Activated CD4-positive, alpha-beta T cell treated with anti-CD3 and anti-CD28 coated beads for 24 hours (primary cell): ENCODE data around the gene ZSCAN22.

ENCODE experiments used
- DNase-seq, 2 donors: peaks; one replicate each; pipeline ENCODE4 v3.0.0-alpha.2; 2020; ENCODE audit warnings: low read depth in 2 of 2

The ZSCAN22 gene

DNA sequence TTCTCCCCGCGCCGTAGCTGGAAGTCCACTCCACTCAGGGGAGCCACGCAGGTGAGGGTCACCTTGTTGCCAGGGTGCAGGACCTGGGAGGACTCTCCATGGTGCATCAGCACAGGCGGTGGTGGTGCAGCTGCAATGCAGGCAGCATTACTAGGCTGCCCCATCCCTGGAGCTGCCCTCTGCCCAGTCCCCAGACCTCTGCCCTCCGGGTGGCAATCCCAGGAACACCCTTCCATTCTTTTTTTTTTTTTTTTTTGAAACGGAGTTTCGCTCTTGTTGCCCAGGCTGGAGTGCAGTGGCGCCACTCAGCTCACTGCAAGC, 24.7 kb downstream of the ZSCAN22 start:
- no peak for DNase-seq

DNA sequence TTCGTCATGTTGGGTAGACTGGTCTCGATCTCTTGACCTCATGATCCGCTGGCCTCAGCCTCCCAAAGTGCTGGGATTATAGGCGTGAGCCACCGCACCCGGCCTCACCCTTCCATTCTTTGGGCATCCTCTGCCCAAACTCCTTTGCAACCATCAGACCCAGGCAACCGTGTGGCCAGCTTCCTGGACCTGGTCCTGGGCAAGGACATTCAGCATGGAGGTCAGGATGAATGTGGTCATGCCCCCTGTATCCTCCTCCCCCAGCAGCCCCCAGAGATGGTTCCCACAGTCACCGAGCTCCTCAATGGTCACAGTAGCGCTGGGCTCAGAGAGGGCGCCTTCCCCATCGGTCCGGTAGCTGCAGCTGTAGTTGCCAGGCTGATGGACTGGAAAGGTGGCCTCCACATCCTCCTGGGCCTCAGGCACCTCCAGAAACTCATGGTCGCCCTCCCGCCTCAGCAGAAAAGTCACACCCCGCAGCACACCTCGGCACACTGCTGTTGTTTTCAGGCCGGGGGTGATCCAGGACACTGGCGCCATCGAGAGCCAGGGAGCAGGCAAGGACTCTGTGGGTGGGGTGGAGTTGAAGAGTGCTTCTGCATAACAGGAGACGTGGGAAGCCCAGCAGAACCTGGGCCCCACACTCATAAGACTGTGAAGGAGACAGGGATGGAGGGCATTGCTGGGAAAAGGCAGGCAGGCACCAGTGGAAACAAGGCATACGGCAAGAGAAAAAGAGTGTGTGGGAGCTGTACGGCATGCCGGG, 25.4 kb downstream of the ZSCAN22 start:
- no peak for DNase-seq

- DNase-seq: no peak
These were observed 26.2 kb downstream of the ZSCAN22 start, which contains the start of gene A1BG for GRCh38 chr19:58352760-58353671. Gene A1BG, minus strand, starts transcription at chr19:58353492. Its CDS starts 55 bp downstream, at chr19:58353437.

DNA sequence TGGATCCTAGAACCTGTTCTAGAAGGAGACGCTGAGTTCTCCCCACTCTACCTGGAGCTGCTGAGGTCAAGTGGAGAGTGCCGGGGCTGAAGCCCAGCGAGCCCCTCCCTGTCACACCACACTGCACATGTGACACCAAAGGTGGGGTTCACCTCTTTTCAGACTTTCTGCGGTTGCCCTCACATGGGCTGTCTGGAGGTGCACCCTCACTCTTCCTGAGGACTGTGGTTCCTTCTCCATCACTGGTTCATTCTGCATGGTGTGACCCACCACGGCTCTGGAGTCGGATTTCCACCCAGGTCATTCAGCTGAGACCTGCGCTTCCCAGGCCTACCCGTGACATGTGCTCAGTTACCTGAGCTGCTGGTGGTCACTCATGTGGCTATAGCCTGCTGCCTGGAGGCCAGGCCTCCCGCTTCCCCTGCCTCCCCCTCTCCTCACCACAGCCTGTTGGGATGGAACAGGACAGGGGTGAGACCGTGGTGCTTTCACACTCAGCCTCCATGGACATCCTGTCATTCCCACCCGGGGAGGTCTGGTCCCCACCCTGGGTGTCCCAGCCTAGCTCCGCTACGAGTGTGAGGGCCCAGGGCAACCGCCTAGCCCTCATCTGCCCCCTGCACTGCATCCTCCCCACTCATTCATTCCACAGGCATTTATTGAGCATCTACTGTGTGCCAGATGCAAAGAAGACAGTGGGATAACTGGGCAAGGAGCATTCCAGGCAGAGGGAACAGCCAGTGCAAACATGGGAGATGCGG, 27.1 kb downstream of the ZSCAN22 start:
- no peak for DNase-seq

- DNase-seq: no peak
These were observed 27.8 kb downstream of the ZSCAN22 start for GRCh38 chr19:58354478-58355030.

DNA sequence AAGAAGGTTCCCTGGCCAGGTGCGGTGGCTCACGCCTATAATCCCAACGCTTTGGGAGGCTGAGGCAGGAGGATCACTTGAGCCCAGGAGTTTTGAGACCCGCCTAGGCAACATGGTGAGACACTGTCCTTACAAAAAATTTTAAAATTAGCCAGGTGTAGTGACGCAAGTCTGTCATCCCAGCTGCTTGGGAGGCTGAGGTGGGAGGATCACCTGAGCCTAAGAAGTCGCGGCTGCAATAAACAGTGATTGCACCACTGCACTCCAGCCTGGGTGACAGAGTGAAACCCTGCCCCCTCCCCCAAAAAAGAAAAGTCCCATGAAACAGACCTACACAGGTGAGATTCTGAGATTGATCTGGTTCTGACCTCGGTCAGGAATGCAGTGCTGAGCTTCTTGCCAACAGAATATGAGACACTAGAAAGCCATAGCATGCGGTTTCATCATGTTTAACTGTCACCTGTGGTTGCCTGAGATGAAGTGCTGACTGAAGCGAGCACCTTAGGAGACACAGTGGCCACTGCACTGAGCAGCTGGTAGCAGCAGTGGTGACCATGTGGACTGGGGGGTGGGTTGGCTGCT, 28.5 kb downstream of the ZSCAN22 start:
- DNase-seq: no peak

GRCh38 chr19:58355908-58356765, 29.3 kb downstream of the ZSCAN22 start:
- DNase-seq: peak in 1 of 2 donors; percentile 11

- DNase-seq: no peak
These were observed 30.1 kb downstream of the ZSCAN22 start for GRCh38 chr19:58356766-58357480.

GRCh38 chr19:58357481-58358145, 30.8 kb downstream of the ZSCAN22 start:
- DNase-seq: no peak

DNA sequence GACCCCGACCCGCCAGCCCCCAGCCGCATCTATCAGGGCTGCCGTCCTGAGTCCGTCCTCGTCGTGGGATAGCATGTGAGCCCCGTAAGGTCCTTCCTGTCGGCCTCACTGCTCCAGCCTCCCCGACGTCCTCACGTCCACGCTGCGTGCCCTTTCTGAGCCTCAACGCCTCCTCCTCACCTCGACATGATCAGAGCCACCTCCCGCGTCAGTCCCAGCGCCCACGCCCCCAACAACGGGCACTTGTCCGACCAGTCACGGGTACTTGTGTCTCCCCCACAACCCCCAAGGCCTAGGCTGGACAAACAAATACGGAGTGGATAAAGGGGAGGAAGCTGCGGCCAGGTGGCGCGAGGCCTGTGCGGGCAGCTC, 35.1 kb downstream of the ZSCAN22 start:
- DNase-seq: no peak

- DNase-seq: peak; percentile 91 to 98
These were observed 35.6 kb downstream of the ZSCAN22 start, which contains the start of gene ZNF497 for GRCh38 chr19:58362272-58362994. Gene ZNF497, minus strand, starts transcription at chr19:58362751. Its CDS starts 5,116 bp downstream, at chr19:58357635.

DNA sequence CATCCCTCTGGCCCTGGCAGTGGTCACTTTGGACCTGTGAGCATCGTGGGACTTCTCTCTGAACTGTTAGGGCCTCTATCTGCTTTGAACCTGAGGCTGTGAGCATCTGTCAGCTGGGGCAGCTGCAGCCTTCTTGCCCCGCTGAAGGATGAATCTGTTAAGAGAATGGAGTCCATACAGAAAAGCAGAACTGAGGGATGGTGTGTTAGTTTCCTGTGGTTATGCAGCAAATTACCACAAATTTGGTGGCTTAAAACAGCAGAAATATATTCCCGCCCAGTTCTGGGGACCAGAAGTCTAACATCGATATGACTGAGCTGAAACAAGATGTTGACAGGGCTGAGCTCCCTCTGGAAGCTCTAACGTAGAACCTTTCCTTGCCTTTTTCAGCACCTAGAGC, 37.4 kb downstream of the ZSCAN22 start:
- no peak for DNase-seq

- DNase-seq: no peak
These were observed 40.0 kb downstream of the ZSCAN22 start for GRCh38 chr19:58366585-58367430.

DNA sequence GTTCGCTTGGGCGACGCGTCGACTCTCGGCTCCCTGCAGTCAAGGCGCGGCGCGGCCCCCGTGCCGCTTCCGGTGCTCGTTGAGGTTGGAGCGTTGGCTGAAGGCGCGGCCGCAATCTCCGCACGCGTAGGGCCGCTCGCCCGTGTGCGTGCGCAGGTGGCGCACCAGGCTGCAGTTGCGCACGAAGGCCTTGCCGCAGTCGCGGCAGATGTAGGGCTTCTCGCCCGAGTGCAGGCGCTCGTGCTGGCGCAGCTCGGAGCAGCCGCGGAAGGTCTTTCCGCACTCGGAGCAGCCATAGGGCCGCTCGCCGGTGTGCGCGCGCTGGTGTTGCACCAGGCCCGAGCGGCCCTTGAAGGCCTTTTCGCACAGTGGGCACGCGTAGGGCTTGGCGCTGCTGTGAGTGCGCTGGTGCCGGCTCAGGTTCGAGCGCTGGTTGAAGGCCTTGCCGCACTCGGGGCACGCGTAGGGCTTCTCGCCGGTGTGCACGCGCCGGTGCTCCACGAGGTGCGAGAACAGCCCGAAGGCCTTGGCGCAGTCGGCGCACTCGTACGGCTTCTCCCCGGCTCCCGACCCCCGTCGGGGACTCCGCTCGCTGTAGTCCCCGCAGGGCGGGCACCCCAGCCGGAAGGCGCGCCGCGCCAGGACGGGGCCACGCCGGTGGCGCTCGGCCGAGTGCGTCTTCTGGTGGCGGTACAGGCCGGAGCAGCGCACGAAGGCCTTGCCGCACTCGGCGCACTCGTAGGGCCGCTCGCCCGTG, 41.1 kb downstream of the ZSCAN22 start:
- DNase-seq: no peak

DNA sequence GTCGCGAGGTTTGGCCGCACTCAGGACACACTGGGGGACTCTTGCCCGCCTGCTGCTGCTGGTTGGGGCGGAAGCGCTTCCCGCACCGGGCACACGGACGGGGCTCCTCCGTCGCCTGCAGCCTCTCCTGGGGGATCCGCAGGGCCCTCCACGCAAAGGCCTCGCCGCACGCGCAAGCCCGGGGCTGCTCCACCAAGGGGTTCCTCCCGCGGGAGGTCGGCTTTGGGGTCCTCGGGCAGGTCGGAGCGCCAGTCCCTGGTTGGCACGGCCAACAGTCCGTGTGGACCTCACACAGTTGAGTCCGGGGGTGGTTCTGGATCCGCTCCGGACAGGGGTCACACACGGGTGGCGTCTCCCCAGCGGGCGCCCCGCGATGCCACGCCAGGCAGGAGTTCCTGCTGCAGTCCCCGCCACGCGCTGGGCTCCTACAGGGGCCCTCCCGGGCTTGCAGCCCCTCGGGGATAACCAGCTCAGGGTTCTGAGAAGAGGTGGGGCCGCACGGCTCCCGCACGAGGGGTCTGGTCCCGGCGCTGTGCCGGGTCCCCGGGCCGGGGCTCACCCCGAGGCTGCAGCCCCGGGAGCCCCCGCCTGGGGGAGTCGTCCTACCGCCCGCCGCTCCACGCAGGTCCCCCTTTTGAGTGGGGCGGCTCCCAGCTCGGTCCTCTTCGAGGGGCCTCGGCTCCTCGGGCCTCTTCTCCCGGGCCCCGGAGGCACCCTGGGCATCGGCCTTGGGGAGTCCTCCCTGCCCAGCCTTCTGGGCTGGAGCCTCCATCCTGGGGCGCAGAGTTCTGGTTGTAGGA, 42.0 kb downstream of the ZSCAN22 start:
- no peak for DNase-seq
